SU-DHL-6 (cell line): ENCODE measurements around the gene OGFOD2.

Source experiments
- H2AFZ ChIP-seq: fragments of 200-600 bp; sonication (generic); 2 replicates; pipeline ENCODE4 v1.6.1; 2014; ENCODE audit warnings: low read depth, mild to moderate bottlenecking, moderate library complexity, mixed read lengths, antibody characterized with exemption, low read length; ENCODE audit not compliant: severe bottlenecking
- H3F3A ChIP-seq: fragments of 200-600 bp; shearing (Covaris generic); 2 replicates; pipeline ENCODE4 v1.6.0; 2016; ENCODE audit warnings: antibody characterized with exemption, mild to moderate bottlenecking; ENCODE audit not compliant: insufficient read depth
- H3K27ac ChIP-seq: fragments of 200-600 bp; sonication (generic); 2 replicates; pipeline ENCODE4 v1.5.1; 2016; ENCODE audit warnings: low read depth, mild to moderate bottlenecking, low read length, moderate library complexity, mixed read lengths
- H3K27me3 ChIP-seq: fragments of 200-600 bp; sonication (generic), shearing (Covaris generic); 2 replicates; pipeline ENCODE4 v1.6.0; 2014; ENCODE audit warnings: mild to moderate bottlenecking, low read length
- H3K36me3 ChIP-seq: fragments of 200-600 bp; sonication (generic); 2 replicates; pipeline ENCODE4 v1.6.1; 2014; ENCODE audit warnings: mild to moderate bottlenecking, low read length, mixed read lengths
- H3K4me2 ChIP-seq: fragments of 300-600, 200-600 bp; shearing (Covaris generic), sonication (generic); 2 replicates; pipeline ENCODE4 v1.6.0; 2014; ENCODE audit warnings: low read length, low read depth, mild to moderate bottlenecking; ENCODE audit not compliant: poor library complexity, severe bottlenecking
- H3K4me3 ChIP-seq: fragments of 200-600 bp; sonication (generic); 2 replicates; pipeline ENCODE4 v1.5.1; 2014; ENCODE audit warnings: antibody characterized with exemption, low read length, mild to moderate bottlenecking, mixed read lengths; ENCODE audit not compliant: insufficient read depth, poor library complexity, severe bottlenecking
- H3K79me2 ChIP-seq: fragments of 200-600 bp; sonication (generic); 2 replicates; pipeline ENCODE4 v1.6.1; 2014; ENCODE audit warnings: mild to moderate bottlenecking, low read length, moderate library complexity; ENCODE audit not compliant: insufficient read depth
- H3K9ac ChIP-seq: fragments of 200-600 bp; sonication (generic); 2 replicates; pipeline ENCODE4 v1.7.0; 2014; ENCODE audit warnings: mild to moderate bottlenecking, low read length
- H3K9me2 ChIP-seq: fragments of 200-600 bp; sonication (generic); replicated peaks from 2 replicates; pipeline ENCODE4 v1.6.1; 2014; ENCODE audit warnings: low read length; ENCODE audit not compliant: insufficient read depth
- H3K9me3 ChIP-seq: fragments of 200-600 bp; sonication (generic); 2 replicates; pipeline ENCODE4 v1.6.1; 2014; ENCODE audit warnings: low read length, mixed read lengths; ENCODE audit not compliant: insufficient read depth
- H4K20me1 ChIP-seq: fragments of 200-600 bp; sonication (generic); 2 replicates; pipeline ENCODE4 v1.6.1; 2014; ENCODE audit warnings: low read depth, mild to moderate bottlenecking, antibody characterized with exemption, low read length, moderate library complexity, mixed read lengths
- EZH2phosphoT487 ChIP-seq: fragments of 200-600 bp; sonication (generic), shearing (Covaris generic); conservative IDR thresholded peaks from 2 replicates; pipeline ENCODE4 v1.6.1; 2018; ENCODE audit warnings: mild to moderate bottlenecking, antibody characterized with exemption, low read length, moderate library complexity, mixed read lengths
- TF ChIP-seq, protein P1 (sequence below): fragments of 200-600 bp; sonication (generic); IDR thresholded peaks from one replicate; pipeline ENCODE4 v1.5.1; 2017; ENCODE audit warnings: antibody characterized with exemption, mild to moderate bottlenecking, low read length, moderate library complexity; ENCODE audit not compliant: insufficient read depth, poor library complexity, severe bottlenecking

OGFOD2 gene

GRCh38 chr12:122958198-122958888 is 16.7 kb upstream of the OGFOD2 start:
- no peaks in the 10 kb centered on the region for H4K20me1 ChIP-seq
- no peaks in the 10 kb centered on the region for H3K36me3 ChIP-seq
- no peak overlapping the region for H3K27ac ChIP-seq
- H3K79me2 ChIP-seq, result no peaks in the 10 kb centered on the region
- no peak overlapping the region for H3K9ac ChIP-seq
- H3K4me2 ChIP-seq, result no peak overlapping the region
- no peak for TF ChIP-seq EZH2phosphoT487
- TF ChIP-seq, protein P1, sequence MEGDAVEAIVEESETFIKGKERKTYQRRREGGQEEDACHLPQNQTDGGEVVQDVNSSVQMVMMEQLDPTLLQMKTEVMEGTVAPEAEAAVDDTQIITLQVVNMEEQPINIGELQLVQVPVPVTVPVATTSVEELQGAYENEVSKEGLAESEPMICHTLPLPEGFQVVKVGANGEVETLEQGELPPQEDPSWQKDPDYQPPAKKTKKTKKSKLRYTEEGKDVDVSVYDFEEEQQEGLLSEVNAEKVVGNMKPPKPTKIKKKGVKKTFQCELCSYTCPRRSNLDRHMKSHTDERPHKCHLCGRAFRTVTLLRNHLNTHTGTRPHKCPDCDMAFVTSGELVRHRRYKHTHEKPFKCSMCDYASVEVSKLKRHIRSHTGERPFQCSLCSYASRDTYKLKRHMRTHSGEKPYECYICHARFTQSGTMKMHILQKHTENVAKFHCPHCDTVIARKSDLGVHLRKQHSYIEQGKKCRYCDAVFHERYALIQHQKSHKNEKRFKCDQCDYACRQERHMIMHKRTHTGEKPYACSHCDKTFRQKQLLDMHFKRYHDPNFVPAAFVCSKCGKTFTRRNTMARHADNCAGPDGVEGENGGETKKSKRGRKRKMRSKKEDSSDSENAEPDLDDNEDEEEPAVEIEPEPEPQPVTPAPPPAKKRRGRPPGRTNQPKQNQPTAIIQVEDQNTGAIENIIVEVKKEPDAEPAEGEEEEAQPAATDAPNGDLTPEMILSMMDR, result no peak
- no peaks in the 10 kb centered on the region for H3K27me3 ChIP-seq
- H2AFZ ChIP-seq, result no peak overlapping the region
- H3F3A ChIP-seq, result no peaks in the 10 kb centered on the region
- H3K4me3 ChIP-seq, result no peak overlapping the region
- H3K9me3 ChIP-seq, result no peaks in the 10 kb centered on the region
- H3K9me2 ChIP-seq, result no peaks in the 10 kb centered on the region

- H3K9me2 ChIP-seq, result no peaks in the 10 kb centered on the region
- H2AFZ ChIP-seq, result no peak overlapping the region
- H4K20me1 ChIP-seq, result no peaks in the 10 kb centered on the region
- TF ChIP-seq EZH2phosphoT487, result no peak
- TF ChIP-seq, protein P1, result no peak
- H3K79me2 ChIP-seq, result no peaks in the 10 kb centered on the region
- no peaks in the 10 kb centered on the region for H3K27me3 ChIP-seq
- H3F3A ChIP-seq, result no peaks in the 10 kb centered on the region
- no peaks in the 10 kb centered on the region for H3K9me3 ChIP-seq
- H3K36me3 ChIP-seq, result no peaks in the 10 kb centered on the region
- H3K4me3 ChIP-seq, result no peak overlapping the region
- no peak overlapping the region for H3K4me2 ChIP-seq
- H3K27ac ChIP-seq, result no peak overlapping the region
- no peak overlapping the region for H3K9ac ChIP-seq
Measured at GRCh38 chr12:122959566-122960192, 15.4 kb upstream of the OGFOD2 start.

- H3K27ac ChIP-seq, result no peak overlapping the region
- no peak overlapping the region for H3K4me3 ChIP-seq
- H3K9ac ChIP-seq, result no peak overlapping the region
- H2AFZ ChIP-seq, result no peak overlapping the region
- no peaks in the 10 kb centered on the region for H3F3A ChIP-seq
- H4K20me1 ChIP-seq, result no peaks in the 10 kb centered on the region
- no peaks in the 10 kb centered on the region for H3K9me2 ChIP-seq
- H3K36me3 ChIP-seq, result no peaks in the 10 kb centered on the region
- H3K27me3 ChIP-seq, result no peaks in the 10 kb centered on the region
- H3K9me3 ChIP-seq, result no peaks in the 10 kb centered on the region
- no peak for TF ChIP-seq EZH2phosphoT487
- TF ChIP-seq, protein P1, result no peak
- H3K79me2 ChIP-seq, result no peaks in the 10 kb centered on the region
- H3K4me2 ChIP-seq, result no peak overlapping the region
Measured at GRCh38 chr12:122960193-122960569, 14.9 kb upstream of the OGFOD2 start.
